H1 (cell line): ENCODE data around the gene ABCA5. TPM values are rescaled to one million over a fixed set of nuclear protein-coding genes. Genes with fewer than 3 reads are reported as not detected.

ENCODE experiments used
- CHD2 ChIP-seq: IDR thresholded peaks from 2 replicates; pipeline ENCODE4 v1.6.1; 2012; ENCODE audit warnings: low read length, improper control_type of control experiment
- EP300 ChIP-seq, 2 experiments: IDR thresholded peaks; 1 replicate in 1 of 2; 2 replicates in 1 of 2; pipeline ENCODE4 v1.6.1; 2011 to 2012; ENCODE audit warnings: low read depth in 2 of 2, low read length in 2 of 2, mild to moderate bottlenecking in 2 of 2, borderline replicate concordance in 1 of 2, inconsistent platforms in 1 of 2, moderate library complexity in 1 of 2
- FOSL1 ChIP-seq: IDR thresholded peaks from 2 replicates; pipeline ENCODE4 v1.6.1; 2011; ENCODE audit warnings: mild to moderate bottlenecking, low read depth, low read length, moderate library complexity; ENCODE audit not compliant: insufficient read depth
- JUN ChIP-seq: IDR thresholded peaks from 2 replicates; pipeline ENCODE4 v1.6.1; 2011; ENCODE audit warnings: low read depth, mild to moderate bottlenecking, improper control_type of control experiment, low read length
- KDM4A ChIP-seq: IDR thresholded peaks from one replicate; pipeline ENCODE4 v1.7.1; 2012; ENCODE audit warnings: low read depth, mild to moderate bottlenecking, moderate library complexity, low read length, inconsistent platforms; ENCODE audit not compliant: severe bottlenecking
- KDM5A ChIP-seq: fragments of 200-600 bp; IDR thresholded peaks from 2 replicates; pipeline ENCODE4 v1.7.1; 2012; ENCODE audit warnings: mild to moderate bottlenecking, low read length, inconsistent platforms, mixed read lengths
- NANOG ChIP-seq: IDR thresholded peaks from 2 replicates; pipeline ENCODE4 v1.6.1; 2011; ENCODE audit warnings: low read length, low read depth, mild to moderate bottlenecking, inconsistent platforms; ENCODE audit not compliant: insufficient read depth, poor library complexity, severe bottlenecking
- POLR2A ChIP-seq, 2 experiments: IDR thresholded peaks; 1 replicate in 1 of 2; 2 replicates in 1 of 2; pipeline ENCODE4 v1.6.1; 2011; ENCODE audit warnings: low read depth in 2 of 2, low read length in 2 of 2, mild to moderate bottlenecking in 2 of 2; ENCODE audit errors: control extremely low read depth in 1 of 2
- POU5F1 ChIP-seq: IDR thresholded peaks from 2 replicates; pipeline ENCODE4 v1.6.1; 2011; ENCODE audit warnings: low read depth, mild to moderate bottlenecking, low read length, moderate library complexity
- RNF2 ChIP-seq: fragments of 200-900, 300-1000 bp; sonication (generic); IDR thresholded peaks from 2 replicates; pipeline ENCODE4 v1.7.1; 2016; ENCODE audit warnings: borderline replicate concordance, low read depth, mild to moderate bottlenecking, antibody characterized with exemption, low read length; ENCODE audit not compliant: poor library complexity, severe bottlenecking; ENCODE audit errors: missing control alignments
- SIN3A ChIP-seq, 2 experiments: IDR thresholded peaks in 1 of 2; conservative IDR thresholded peaks in 1 of 2; 2 replicates each; pipeline ENCODE4 v1.6.1; 2011 to 2012; ENCODE audit warnings: low read length in 2 of 2, improper control_type of control experiment in 1 of 2, low read depth in 1 of 2, mild to moderate bottlenecking in 1 of 2
- polyA plus RNA-seq, 7 experiments: library from polyadenylated mRNA; depleted of rRNA in 3 of 7; stranded (reverse) in 5 of 7; unstranded in 2 of 7; fragments of >200 nt in 5 of 7; fragments of 200-250 nt in 2 of 7; gene quantifications; 1 replicate in 5 of 7; 2 replicates in 1 of 7; 4 replicates in 1 of 7; pipeline versions ENCODE4 v1.2.1 to v1.2.3, GENCODE V29; 2011 to 2013; ENCODE audit warnings: missing spikeins in 2 of 7, mixed read lengths in 2 of 7
- total RNA-seq: library from RNA; stranded (reverse); fragmentation: NEBNext Ultra II Directional; extraction: Animal tissue kit (Norgen Biotek cat#: 25700); gene quantifications from 2 replicates; pipeline ENCODE4 v1.2.1, GENCODE V29; 2021
- TF ChIP-seq, protein P1 (sequence below), 3 experiments: IDR thresholded peaks; 1 replicate in 2 of 3; 2 replicates in 1 of 3; pipeline versions ENCODE4 v1.5.1 to v1.6.1; 2011; ENCODE audit warnings: low read length in 3 of 3, mild to moderate bottlenecking in 3 of 3, inconsistent platforms in 2 of 3, low read depth in 1 of 3, moderate library complexity in 1 of 3; ENCODE audit not compliant: insufficient read depth in 1 of 3; ENCODE audit errors: control extremely low read depth in 1 of 3
- TF ChIP-seq, protein P2 (sequence below): IDR thresholded peaks from 2 replicates; pipeline ENCODE4 v1.6.1; 2012; ENCODE audit warnings: inconsistent platforms

Gene ABCA5
- total and polyA plus RNA-seq, 2 of the 8 experiments (the other 6 are each of a cell fraction or from before 2014, with no cell fraction given): 1.3 to 4.1 TPM

DNA sequence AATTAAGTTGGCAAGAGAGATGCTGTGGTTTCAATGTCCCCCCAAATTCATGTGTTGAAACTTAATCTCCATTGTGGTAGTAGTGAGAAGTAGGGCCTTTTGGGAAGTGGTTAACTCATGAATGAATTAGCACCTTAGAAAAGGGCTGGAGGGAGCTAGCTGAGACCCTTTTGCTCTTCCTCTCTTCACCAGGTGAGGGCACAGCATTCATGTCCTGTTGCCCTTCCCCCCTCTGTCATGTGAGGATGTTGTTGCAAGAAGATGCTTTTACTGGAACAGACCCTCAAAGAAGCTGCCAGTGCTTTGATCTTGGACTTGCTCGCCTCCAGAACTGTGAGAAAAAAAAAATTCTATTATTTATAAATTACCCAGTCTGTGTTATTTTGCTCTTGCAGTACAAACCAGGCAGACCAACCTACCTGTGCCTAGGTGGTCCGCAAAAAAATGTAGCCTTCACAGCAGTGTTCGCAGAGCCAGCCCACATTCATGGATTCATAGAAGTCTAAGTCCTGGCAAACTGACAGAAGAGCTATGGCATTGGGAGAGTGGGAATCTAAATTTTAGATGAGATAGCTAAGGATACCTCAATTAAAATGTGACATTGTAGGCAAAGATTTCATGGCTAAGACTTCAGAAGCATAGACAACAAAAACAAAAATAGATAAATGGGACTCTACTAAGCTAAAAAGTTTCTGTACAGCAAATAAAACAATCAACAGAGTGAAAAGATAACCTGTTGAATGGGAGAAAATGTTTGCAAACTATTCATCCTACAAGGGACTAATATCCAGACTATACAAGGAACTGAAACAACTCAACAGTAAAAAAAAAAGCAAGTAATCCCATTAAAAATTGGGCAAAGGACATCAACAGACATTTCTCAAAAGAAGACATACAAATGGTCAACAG is 32.0 kb upstream of the ABCA5 start (continued):
- no peak for TF ChIP-seq EP300 (IDR thresholded peaks at IDR 0.05; ENCODE audit: borderline replicate concordance in 1 of 2, low read depth in 2 of 2, low read length in 2 of 2)
- no peak for TF ChIP-seq NANOG
- TF ChIP-seq, protein P1, sequence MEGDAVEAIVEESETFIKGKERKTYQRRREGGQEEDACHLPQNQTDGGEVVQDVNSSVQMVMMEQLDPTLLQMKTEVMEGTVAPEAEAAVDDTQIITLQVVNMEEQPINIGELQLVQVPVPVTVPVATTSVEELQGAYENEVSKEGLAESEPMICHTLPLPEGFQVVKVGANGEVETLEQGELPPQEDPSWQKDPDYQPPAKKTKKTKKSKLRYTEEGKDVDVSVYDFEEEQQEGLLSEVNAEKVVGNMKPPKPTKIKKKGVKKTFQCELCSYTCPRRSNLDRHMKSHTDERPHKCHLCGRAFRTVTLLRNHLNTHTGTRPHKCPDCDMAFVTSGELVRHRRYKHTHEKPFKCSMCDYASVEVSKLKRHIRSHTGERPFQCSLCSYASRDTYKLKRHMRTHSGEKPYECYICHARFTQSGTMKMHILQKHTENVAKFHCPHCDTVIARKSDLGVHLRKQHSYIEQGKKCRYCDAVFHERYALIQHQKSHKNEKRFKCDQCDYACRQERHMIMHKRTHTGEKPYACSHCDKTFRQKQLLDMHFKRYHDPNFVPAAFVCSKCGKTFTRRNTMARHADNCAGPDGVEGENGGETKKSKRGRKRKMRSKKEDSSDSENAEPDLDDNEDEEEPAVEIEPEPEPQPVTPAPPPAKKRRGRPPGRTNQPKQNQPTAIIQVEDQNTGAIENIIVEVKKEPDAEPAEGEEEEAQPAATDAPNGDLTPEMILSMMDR (IDR thresholded peaks at IDR 0.05; ENCODE audit: control extremely low read depth in 1 of 3, insufficient read depth in 1 of 3, low read depth in 1 of 3, low read length in 3 of 3): peak; percentile 69 to 79 (median 72)
- TF ChIP-seq POU5F1: no peak
- TF ChIP-seq, protein P2, sequence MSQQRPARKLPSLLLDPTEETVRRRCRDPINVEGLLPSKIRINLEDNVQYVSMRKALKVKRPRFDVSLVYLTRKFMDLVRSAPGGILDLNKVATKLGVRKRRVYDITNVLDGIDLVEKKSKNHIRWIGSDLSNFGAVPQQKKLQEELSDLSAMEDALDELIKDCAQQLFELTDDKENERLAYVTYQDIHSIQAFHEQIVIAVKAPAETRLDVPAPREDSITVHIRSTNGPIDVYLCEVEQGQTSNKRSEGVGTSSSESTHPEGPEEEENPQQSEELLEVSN: no peak
- TF ChIP-seq RNF2: no peak
- peak; percentile 67; the same call in 1 of the 2 replicates for TF ChIP-seq CHD2
- no peak for TF ChIP-seq JUN
- no peak for TF ChIP-seq KDM5A
- TF ChIP-seq SIN3A (conservative IDR thresholded peaks at IDR 0.05 in 1 of 2, IDR thresholded peaks at IDR 0.05 in 1 of 2; ENCODE audit: low read depth in 1 of 2, low read length in 2 of 2): no peak
- no peak for TF ChIP-seq FOSL1
- no peak for TF ChIP-seq POLR2A (IDR thresholded peaks at IDR 0.05; ENCODE audit: control extremely low read depth in 1 of 2, low read depth in 2 of 2, low read length in 2 of 2)
- TF ChIP-seq KDM4A: no peak
